MM.1S (cell line): Measurements from ENCODE around the gene SCYGR1.

Experiments used
- DNase-seq: peaks from one replicate; pipeline ENCODE4 v3.0.0-alpha.2; 2015
- H2AFZ ChIP-seq: fragments of 300-600 bp; sonication (generic); 2 replicates; pipeline ENCODE4 v1.6.0; 2016; ENCODE audit warnings: antibody characterized with exemption, low read length
- H3F3A ChIP-seq: fragments of 300-600 bp; sonication (generic); 2 replicates; pipeline ENCODE4 v1.6.1; 2016; ENCODE audit warnings: mild to moderate bottlenecking, antibody characterized with exemption, low read length, moderate library complexity, mixed read lengths; ENCODE audit not compliant: insufficient read depth
- H3K27ac ChIP-seq: fragments of 300-600 bp; sonication (generic); 2 replicates; pipeline ENCODE4 v1.5.1; 2016; ENCODE audit warnings: mild to moderate bottlenecking, low read length
- H3K27me3 ChIP-seq: fragments of 300-600 bp; sonication (generic); replicated peaks from 2 replicates; pipeline ENCODE4 v1.6.0; 2016; ENCODE audit warnings: low read length; ENCODE audit not compliant: insufficient read depth
- H3K36me3 ChIP-seq: fragments of 300-600 bp; sonication (generic); replicated peaks from 2 replicates; pipeline ENCODE4 v1.6.1; 2016; ENCODE audit warnings: mild to moderate bottlenecking, low read length, mixed read lengths; ENCODE audit not compliant: insufficient read depth
- H3K4me1 ChIP-seq: fragments of 300-600 bp; sonication (generic); 2 replicates; pipeline ENCODE4 v1.6.1; 2016; ENCODE audit warnings: low read length, mixed read lengths
- H3K4me2 ChIP-seq: fragments of 300-600 bp; sonication (generic); 2 replicates; pipeline ENCODE4 v1.6.0; 2016; ENCODE audit warnings: low read depth, low read length
- H3K4me3 ChIP-seq: fragments of 300-600 bp; sonication (generic); 2 replicates; pipeline ENCODE4 v1.5.1; 2016; ENCODE audit warnings: low read length, mixed read lengths
- H3K79me2 ChIP-seq: fragments of 300-600 bp; sonication (generic); 2 replicates; pipeline ENCODE4 v1.6.1; 2016; ENCODE audit warnings: mixed run types, low read length, mixed read lengths
- H3K9ac ChIP-seq: fragments of 300-600 bp; sonication (generic); 2 replicates; pipeline ENCODE4 v1.6.1; 2016; ENCODE audit warnings: low read length, mixed read lengths
- H3K9me2 ChIP-seq: fragments of 300-600 bp; sonication (generic); replicated peaks from 2 replicates; pipeline ENCODE4 v1.6.1; 2016; ENCODE audit warnings: mild to moderate bottlenecking, low read length, mixed read lengths; ENCODE audit not compliant: insufficient read depth
- H3K9me3 ChIP-seq: fragments of 300-600 bp; sonication (generic); replicated peaks from 2 replicates; pipeline ENCODE4 v1.6.1; 2016; ENCODE audit warnings: mild to moderate bottlenecking, low read length, mixed read lengths; ENCODE audit not compliant: insufficient read depth
- H4K20me1 ChIP-seq: fragments of 300-600 bp; sonication (generic); 2 replicates; pipeline ENCODE4 v1.6.1; 2016; ENCODE audit warnings: mild to moderate bottlenecking, low read length, moderate library complexity, mixed read lengths; ENCODE audit not compliant: insufficient read depth
- CTCF ChIP-seq: fragments of 300-600 bp; sonication (generic); IDR thresholded peaks from 2 replicates; pipeline ENCODE4 v1.5.1; 2016; ENCODE audit warnings: antibody characterized with exemption, low read length, mixed read lengths
- EZH2 ChIP-seq: fragments of 300-600 bp; sonication (generic); optimal IDR thresholded peaks from 2 replicates; pipeline ENCODE3; 2017; ENCODE audit warnings: low read depth, mild to moderate bottlenecking, antibody characterized with exemption, low read length, mixed read lengths
- EZH2phosphoT487 ChIP-seq: fragments of 300-600 bp; sonication (generic); IDR thresholded peaks from 2 replicates; pipeline ENCODE4 v1.6.1; 2018; ENCODE audit warnings: antibody characterized with exemption, low read length

The SCYGR1 gene

GRCh38 chr2:227363756-227364155, 24.0 kb downstream of the SCYGR1 start:
- DNase-seq, result no peak
- TF ChIP-seq EZH2phosphoT487, result no peak
- peak; percentile 18 for TF ChIP-seq CTCF
- no peak for TF ChIP-seq EZH2
- H3K27me3 ChIP-seq, result no peaks in the 10 kb centered on the region
- no peak overlapping the region for H3K4me2 ChIP-seq
- no peak overlapping the region for H3K9ac ChIP-seq
- no peaks in the 10 kb centered on the region for H3K9me3 ChIP-seq
- H3K9me2 ChIP-seq, result no peaks in the 10 kb centered on the region
- no peaks in the 10 kb centered on the region for H3K79me2 ChIP-seq
- no peak overlapping the region for H2AFZ ChIP-seq
- no peaks in the 10 kb centered on the region for H3F3A ChIP-seq
- H3K36me3 ChIP-seq, result no peaks in the 10 kb centered on the region
- H3K4me3 ChIP-seq, result no peak overlapping the region
- no peaks in the 10 kb centered on the region for H4K20me1 ChIP-seq
- no peak overlapping the region for H3K27ac ChIP-seq
- H3K4me1 ChIP-seq, result no peaks in the 10 kb centered on the region

GRCh38 chr2:227360351-227360750, 27.4 kb downstream of the SCYGR1 start:
- H3K4me2 ChIP-seq, result no peak overlapping the region
- H3K4me3 ChIP-seq, result no peak overlapping the region
- no peak for DNase-seq
- no peak overlapping the region for H3K27ac ChIP-seq
- no peaks in the 10 kb centered on the region for H3K9me2 ChIP-seq
- no peaks in the 10 kb centered on the region for H3F3A ChIP-seq
- H3K4me1 ChIP-seq, result no peaks in the 10 kb centered on the region
- H4K20me1 ChIP-seq, result no peaks in the 10 kb centered on the region
- TF ChIP-seq EZH2 (no peak), EZH2phosphoT487 (no peak)
- no peaks in the 10 kb centered on the region for H3K79me2 ChIP-seq
- no peak overlapping the region for H2AFZ ChIP-seq
- H3K27me3 ChIP-seq, result no peaks in the 10 kb centered on the region
- H3K9ac ChIP-seq, result no peak overlapping the region
- no peaks in the 10 kb centered on the region for H3K9me3 ChIP-seq
- peaks cover 5% of the 10 kb centered on the region; the same call in 1 of the 2 replicates for H3K36me3 ChIP-seq

GRCh38 chr2:227351639-227352038, 36.1 kb downstream of the SCYGR1 start:
- DNase-seq, result no peak
- no peaks in the 10 kb centered on the region for H3K9me2 ChIP-seq
- H2AFZ ChIP-seq, result no peak overlapping the region
- no peaks in the 10 kb centered on the region for H4K20me1 ChIP-seq
- no peaks in the 10 kb centered on the region for H3K4me1 ChIP-seq
- H3K36me3 ChIP-seq, result no peaks in the 10 kb centered on the region; the same call in 1 of the 2 replicates
- no peak overlapping the region for H3K9ac ChIP-seq
- no peaks in the 10 kb centered on the region for H3K9me3 ChIP-seq
- no peaks in the 10 kb centered on the region for H3K79me2 ChIP-seq
- TF ChIP-seq EZH2 (no peak), EZH2phosphoT487 (no peak), CTCF (no peak)
- no peak overlapping the region for H3K27ac ChIP-seq
- H3K27me3 ChIP-seq, result no peaks in the 10 kb centered on the region
- no peaks in the 10 kb centered on the region for H3F3A ChIP-seq
- H3K4me3 ChIP-seq, result no peak overlapping the region
- no peak overlapping the region for H3K4me2 ChIP-seq

GRCh38 chr2:227349989-227350612, 37.6 kb downstream of the SCYGR1 start:
- no peak for TF ChIP-seq EZH2phosphoT487
- no peak for TF ChIP-seq CTCF
- Histone ChIP-seq H3K4me2 (no peak overlapping the region), H3K79me2 (no peaks in the 10 kb centered on the region), H3K9ac (no peak overlapping the region), H3K27ac (no peak overlapping the region), H3K36me3 (no peaks in the 10 kb centered on the region), H4K20me1 (no peaks in the 10 kb centered on the region), H3K4me3 (no peak overlapping the region), H3K9me2 (no peaks in the 10 kb centered on the region), H3F3A (no peaks in the 10 kb centered on the region), H3K4me1 (no peaks in the 10 kb centered on the region), H3K27me3 (no peaks in the 10 kb centered on the region), H2AFZ (no peak overlapping the region), H3K9me3 (no peaks in the 10 kb centered on the region)
- no peak for DNase-seq
